ENCODE data around the gene ADK.

- TF ChIP-seq CTCF (optimal IDR thresholded peaks at IDR 0.05 in 1 of 3, IDR thresholded peaks at IDR 0.05 in 1 of 3, conservative IDR thresholded peaks at IDR 0.05 in 1 of 3; ENCODE audit: extremely low read depth in 1 of 3, insufficient read depth in 2 of 3, low read length in 3 of 3) = no peak
- TF ChIP-seq EZH2 (IDR thresholded peaks at IDR 0.05; ENCODE audit: low read length) = no peak
Measured at GRCh38 chr10:74194545-74194944, 43.5 kb downstream of the ADK start.
